HEK293T (cell line): ENCODE measurements around the gene NBEA.
A peak's percentile ranks its signal among the peaks of the same experiment; 100 is the strongest.

Experiments
- CTCF ChIA-PET: fragments of 350-600 bp; formaldehyde crosslinking; extraction: SDS; loops from one replicate; lab custom pipeline; 2021; ENCODE audit warnings: antibody characterized with exemption, inconsistent platforms; lab: Yijun Ruan, JAX
- POLR2A ChIA-PET: fragments of 350-600 bp; formaldehyde crosslinking; extraction: SDS; loops from one replicate; lab custom pipeline; 2020; ENCODE audit warnings: antibody characterized with exemption, inconsistent platforms; lab: Yijun Ruan, JAX
- DNase-seq: peaks from one replicate; pipeline ENCODE4 v3.0.0; 2012; ENCODE audit warnings: mixed read lengths; ENCODE audit errors: extremely low spot score
- ARNT ChIP-seq: fragments of 450-650 bp; IDR thresholded peaks from 2 replicates; pipeline ENCODE4 v1.6.1; 2017; ENCODE audit warnings: mild to moderate bottlenecking
- BHLHE40 ChIP-seq: fragments of 450-650 bp; IDR thresholded peaks from 2 replicates; pipeline ENCODE4 v1.6.1; 2016; ENCODE audit warnings: mild to moderate bottlenecking, moderate library complexity, borderline replicate concordance
- CTBP1 ChIP-seq: fragments of 450-650 bp; IDR thresholded peaks from 2 replicates; pipeline ENCODE4 v1.6.1; 2016; ENCODE audit warnings: borderline replicate concordance
- ELF4 ChIP-seq: fragments of 450-650 bp; IDR thresholded peaks from 2 replicates; pipeline ENCODE4 v1.6.1; 2017; ENCODE audit warnings: antibody characterized with exemption
- FOXA1 ChIP-seq: fragments of 450-650 bp; IDR thresholded peaks from 2 replicates; pipeline ENCODE4 v1.6.1; 2016; ENCODE audit warnings: mild to moderate bottlenecking
- FOXK2 ChIP-seq: fragments of 450-650 bp; IDR thresholded peaks from 2 replicates; pipeline ENCODE4 v1.6.1; 2016; ENCODE audit warnings: mild to moderate bottlenecking
- FOXM1 ChIP-seq: fragments of 450-650 bp; IDR thresholded peaks from 2 replicates; pipeline ENCODE4 v1.6.1; 2017; ENCODE audit warnings: mild to moderate bottlenecking, borderline replicate concordance
- HDGF ChIP-seq: fragments of 450-650 bp; IDR thresholded peaks from 2 replicates; pipeline ENCODE4 v1.6.1; 2017; ENCODE audit warnings: antibody characterized with exemption, borderline replicate concordance
- L3MBTL2 ChIP-seq: fragments of 450-650 bp; conservative IDR thresholded peaks from 2 replicates; pipeline ENCODE4 v1.6.1; 2016; ENCODE audit warnings: mild to moderate bottlenecking
- LEF1 ChIP-seq: fragments of 450-650 bp; IDR thresholded peaks from 2 replicates; pipeline ENCODE4 v1.6.1; 2017; ENCODE audit warnings: mild to moderate bottlenecking, borderline replicate concordance
- NFRKB ChIP-seq: fragments of 450-650 bp; IDR thresholded peaks from 2 replicates; pipeline ENCODE4 v1.6.1; 2016; ENCODE audit warnings: mild to moderate bottlenecking, moderate library complexity
- SP1 ChIP-seq: fragments of 450-650 bp; IDR thresholded peaks from 2 replicates; pipeline ENCODE4 v1.6.1; 2017
- SUZ12 ChIP-seq: fragments of 450-650 bp; IDR thresholded peaks from 2 replicates; pipeline ENCODE4 v1.6.1; 2016; ENCODE audit warnings: mild to moderate bottlenecking
- TARDBP ChIP-seq: fragments of 450-650 bp; IDR thresholded peaks from 2 replicates; pipeline ENCODE4 v1.6.1; 2016
- ZNF384 ChIP-seq: fragments of 450-650 bp; IDR thresholded peaks from 2 replicates; pipeline ENCODE4 v1.6.1; 2016
- TF ChIP-seq, protein P1 (sequence below): fragments of 450-650 bp; IDR thresholded peaks from 2 replicates; pipeline ENCODE4 v1.6.1; 2016

Gene NBEA

DNA sequence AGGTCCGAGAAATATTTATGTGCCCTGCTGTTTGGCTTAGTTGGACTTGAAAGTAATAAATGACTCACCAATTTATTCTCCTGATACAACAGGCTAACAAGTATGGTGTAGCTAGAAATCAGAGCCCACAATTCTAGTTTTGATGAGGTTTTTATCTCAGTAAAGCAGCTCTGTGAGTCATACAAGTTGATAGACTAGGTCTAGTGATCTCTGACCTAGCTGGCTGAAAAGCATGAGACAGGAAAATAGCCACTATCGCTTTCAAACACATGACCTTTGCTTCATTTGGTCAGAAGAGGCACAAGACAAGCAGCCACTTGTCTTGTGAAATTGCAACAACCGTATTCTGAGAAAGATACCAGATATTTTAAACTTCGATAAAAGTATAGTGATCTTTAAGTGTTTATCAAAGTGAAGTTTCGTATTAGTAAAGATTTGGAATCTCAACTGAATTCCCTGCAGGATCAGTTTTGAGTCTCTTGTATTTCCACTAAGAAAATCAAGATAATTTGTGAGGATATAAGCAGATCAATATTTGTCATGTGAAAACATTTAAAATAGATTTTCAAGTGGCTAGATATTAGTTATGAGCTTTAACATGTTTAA, 407.7 kb downstream of the NBEA start:
- no peak for TF ChIP-seq LEF1
- TF ChIP-seq FOXM1 = no peak
- TF ChIP-seq ZNF384 = no peak
- TF ChIP-seq BHLHE40 = no peak
- TF ChIP-seq SP1 = no peak
- TF ChIP-seq FOXK2 = no peak
- TF ChIP-seq, protein P1, sequence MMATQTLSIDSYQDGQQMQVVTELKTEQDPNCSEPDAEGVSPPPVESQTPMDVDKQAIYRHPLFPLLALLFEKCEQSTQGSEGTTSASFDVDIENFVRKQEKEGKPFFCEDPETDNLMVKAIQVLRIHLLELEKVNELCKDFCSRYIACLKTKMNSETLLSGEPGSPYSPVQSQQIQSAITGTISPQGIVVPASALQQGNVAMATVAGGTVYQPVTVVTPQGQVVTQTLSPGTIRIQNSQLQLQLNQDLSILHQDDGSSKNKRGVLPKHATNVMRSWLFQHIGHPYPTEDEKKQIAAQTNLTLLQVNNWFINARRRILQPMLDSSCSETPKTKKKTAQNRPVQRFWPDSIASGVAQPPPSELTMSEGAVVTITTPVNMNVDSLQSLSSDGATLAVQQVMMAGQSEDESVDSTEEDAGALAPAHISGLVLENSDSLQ = no peak
- TF ChIP-seq L3MBTL2 = no peak
- TF ChIP-seq ARNT = no peak
- TF ChIP-seq HDGF = no peak
- no peak for TF ChIP-seq NFRKB
- TF ChIP-seq CTBP1 = no peak
- no peak for TF ChIP-seq FOXA1
- no peak for TF ChIP-seq ELF4
- TF ChIP-seq TARDBP = no peak
- TF ChIP-seq SUZ12 = no peak
- DNase-seq = no peak
- CTCF ChIA-PET = no interaction called here
- POLR2A ChIA-PET = no interaction called here

DNA sequence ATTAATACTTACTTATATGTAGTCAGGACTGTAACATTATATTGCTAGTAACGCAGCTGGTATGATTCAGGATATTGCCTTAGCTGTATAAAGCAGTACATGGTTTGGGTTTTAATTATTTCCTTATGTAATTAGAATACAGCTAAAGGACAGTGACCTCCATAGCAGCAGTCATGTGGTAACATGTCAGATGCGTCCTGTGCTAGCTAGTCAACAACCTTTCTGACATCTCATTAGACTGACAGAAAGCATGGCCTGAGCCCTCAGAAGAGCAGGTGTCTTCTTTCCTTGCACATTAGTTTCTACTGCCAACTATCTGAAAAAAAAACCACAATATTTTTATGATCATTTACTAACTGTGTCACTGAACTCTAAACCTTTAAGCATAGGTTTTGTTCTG, 412.2 kb downstream of the NBEA start:
- DNase-seq = no peak
- ChIA-PET POLR2A (no interaction called here), CTCF (no interaction called here)
- no peak for TF ChIP-seq BHLHE40
- TF ChIP-seq TARDBP = no peak
- no peak for TF ChIP-seq FOXK2
- no peak for TF ChIP-seq SUZ12
- no peak for TF ChIP-seq HDGF
- TF ChIP-seq LEF1 = no peak
- no peak for TF ChIP-seq CTBP1
- no peak for TF ChIP-seq NFRKB
- no peak for TF ChIP-seq FOXA1
- TF ChIP-seq, protein P1 = no peak
- no peak for TF ChIP-seq FOXM1
- TF ChIP-seq ELF4 = no peak
- no peak for TF ChIP-seq L3MBTL2
- TF ChIP-seq ZNF384 = no peak
- TF ChIP-seq ARNT = no peak

- TF ChIP-seq FOXK2 = no peak
- TF ChIP-seq FOXM1 = no peak
- TF ChIP-seq SUZ12 = no peak
- ChIA-PET POLR2A (no interaction called here), CTCF (no interaction called here)
- DNase-seq = no peak
Observed at GRCh38 chr13:35354882-35355281, 412.8 kb downstream of the NBEA start.

GRCh38 chr13:35356572-35356971, 414.5 kb downstream of the NBEA start:
- TF ChIP-seq BHLHE40 (no peak), FOXM1 (no peak), ZNF384 (no peak), SUZ12 (no peak), TARDBP (no peak), FOXA1 (no peak), CTBP1 (no peak), L3MBTL2 (no peak), FOXK2 (no peak)
- TF ChIP-seq, protein P1 = no peak
- no peak for DNase-seq
- ChIA-PET POLR2A (no interaction called here), CTCF (no interaction called here)

- ChIA-PET CTCF (no interaction called here), POLR2A (no interaction called here)
- TF ChIP-seq TARDBP (no peak), ELF4 (no peak), LEF1 (no peak)
- TF ChIP-seq, protein P1 = peak; percentile 59
- no peak for DNase-seq
Observed at GRCh38 chr13:35365883-35366282, 423.8 kb downstream of the NBEA start.

- no peak for TF ChIP-seq SUZ12
- TF ChIP-seq, protein P1 = peak; percentile 49; the same call in 1 of the 2 replicates
- no peak for TF ChIP-seq L3MBTL2
- no peak for DNase-seq
- ChIA-PET POLR2A (no interaction called here), CTCF (no interaction called here)
Observed at GRCh38 chr13:35367586-35367985, 425.5 kb downstream of the NBEA start.
